Trophoblast cell (in vitro differentiated cells and primary cell): ENCODE data around the gene U2AF1.
"Not testable (repeated sequence)": the region's sequence is repeated elsewhere in the genome, so short reads cannot be mapped to it uniquely, and the experiment has no call there.

ENCODE experiments used
- DNase-seq, 2 donors: peaks; one replicate each; pipeline ENCODE4 v3.0.0-alpha.2; 2016
- H2AFZ ChIP-seq: 2 replicates; pipeline ENCODE4 v1.6.1; 2013; ENCODE audit warnings: low read length, moderate library complexity, mild to moderate bottlenecking; ENCODE audit not compliant: insufficient read depth, poor library complexity
- H2AK5ac ChIP-seq: 2 replicates; pipeline ENCODE4 v1.6.1; 2013; ENCODE audit warnings: mild to moderate bottlenecking, low read length
- H2BK120ac ChIP-seq: 2 replicates; pipeline ENCODE4 v1.6.1; 2013; ENCODE audit warnings: low read length, mild to moderate bottlenecking, moderate library complexity; ENCODE audit not compliant: insufficient read depth, poor library complexity
- H2BK12ac ChIP-seq: 2 replicates; pipeline ENCODE4 v1.6.1; 2013; ENCODE audit warnings: mild to moderate bottlenecking, low read length, moderate library complexity
- H2BK5ac ChIP-seq: 2 replicates; pipeline ENCODE4 v1.6.1; 2013; ENCODE audit warnings: low read length, low read depth, moderate library complexity, mild to moderate bottlenecking; ENCODE audit not compliant: poor library complexity
- H3K14ac ChIP-seq: 2 replicates; pipeline ENCODE4 v1.6.1; 2013; ENCODE audit warnings: mild to moderate bottlenecking, low read length
- H3K18ac ChIP-seq: 2 replicates; pipeline ENCODE4 v1.6.1; 2013; ENCODE audit warnings: mild to moderate bottlenecking, low read length
- H3K23ac ChIP-seq: 2 replicates; pipeline ENCODE4 v1.6.1; 2013; ENCODE audit warnings: low read length
- H3K27ac ChIP-seq: 2 replicates; pipeline ENCODE4 v1.5.1; 2013; ENCODE audit warnings: low read depth, mild to moderate bottlenecking, inconsistent platforms, low read length, moderate library complexity
- H3K27me3 ChIP-seq: 2 replicates; pipeline ENCODE4 v1.6.1; 2013; ENCODE audit warnings: inconsistent platforms, mild to moderate bottlenecking, low read length, moderate library complexity; ENCODE audit not compliant: insufficient read depth
- H3K36me3 ChIP-seq, 2 experiments: 1 replicate in 1 of 2; 2 replicates in 1 of 2; pipeline ENCODE4 v1.6.1; 2013; ENCODE audit warnings: low read length in 2 of 2, mild to moderate bottlenecking in 2 of 2, moderate library complexity in 1 of 2; ENCODE audit not compliant: insufficient read depth in 2 of 2, control insufficient read depth in 1 of 2
- H3K4ac ChIP-seq: 2 replicates; pipeline ENCODE4 v1.6.1; 2013; ENCODE audit warnings: low read depth, mild to moderate bottlenecking, low read length, moderate library complexity
- H3K4me1 ChIP-seq, 2 experiments: 1 replicate in 1 of 2; 2 replicates in 1 of 2; pipeline ENCODE4 v1.6.1; 2013; ENCODE audit warnings: low read length in 2 of 2, mild to moderate bottlenecking in 2 of 2, moderate library complexity in 1 of 2; ENCODE audit not compliant: insufficient read depth in 2 of 2, control insufficient read depth in 1 of 2
- H3K4me2 ChIP-seq: 2 replicates; pipeline ENCODE4 v1.6.1; 2013; ENCODE audit warnings: inconsistent platforms, mild to moderate bottlenecking, low read length, moderate library complexity
- H3K4me3 ChIP-seq: 2 replicates; pipeline ENCODE4 v1.5.1; 2013; ENCODE audit warnings: mild to moderate bottlenecking, low read depth, low read length, inconsistent platforms
- H3K79me1 ChIP-seq: one replicate; pipeline ENCODE4 v1.6.1; 2013; ENCODE audit warnings: low read length
- H3K79me2 ChIP-seq: 2 replicates; pipeline ENCODE4 v1.6.1; 2013; ENCODE audit warnings: low read length, mild to moderate bottlenecking; ENCODE audit not compliant: control insufficient read depth, insufficient read depth, poor library complexity
- H3K9ac ChIP-seq: 2 replicates; pipeline ENCODE4 v1.6.1; 2013; ENCODE audit warnings: mild to moderate bottlenecking, low read length
- H3K9me3 ChIP-seq: 2 replicates; pipeline ENCODE4 v1.6.1; 2013; ENCODE audit warnings: low read depth, mild to moderate bottlenecking, control low read depth, inconsistent platforms, low read length; ENCODE audit not compliant: insufficient read depth
- H4K12ac ChIP-seq: 2 replicates; pipeline ENCODE4 v1.6.1; 2013; ENCODE audit warnings: low read depth, mild to moderate bottlenecking, low read length, moderate library complexity
- H4K8ac ChIP-seq: 2 replicates; pipeline ENCODE4 v1.6.1; 2013; ENCODE audit warnings: low read depth, mild to moderate bottlenecking, low read length, moderate library complexity
- H4K91ac ChIP-seq: one replicate; pipeline ENCODE4 v1.6.1; 2013; ENCODE audit warnings: low read depth, mild to moderate bottlenecking, low read length, moderate library complexity
- WGBS: extraction: QIAGEN DNeasy Blood & Tissue Kit; methylation state at CpG from one replicate; pipeline ENCODE4 v1.1.7; 2013; ENCODE audit warnings: missing lambda C conversion rate; ENCODE audit not compliant: insufficient read length, insufficient coverage; ENCODE audit errors: extremely low coverage; 5-methylcytosine and 5-hydroxymethylcytosine counted together

U2AF1 gene

DNA sequence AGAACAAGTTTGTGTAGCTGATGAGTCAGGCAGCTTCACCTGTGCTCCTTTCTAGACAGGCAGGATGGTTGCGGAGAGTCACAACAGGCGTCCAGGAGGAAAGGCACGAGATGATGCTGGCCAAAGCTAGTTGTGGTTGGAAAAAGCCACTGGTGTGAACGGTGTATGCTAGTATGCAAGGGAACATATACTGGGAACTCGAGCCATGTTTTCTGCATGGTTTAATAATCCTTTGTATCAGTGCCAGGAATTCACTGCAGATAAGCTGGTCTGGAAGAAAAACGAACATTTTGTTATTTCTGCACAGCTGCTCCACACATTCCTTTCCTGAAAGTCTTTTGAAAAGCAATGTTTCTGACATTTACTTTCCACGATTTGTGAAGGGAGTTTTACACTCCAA lies 22.7 kb upstream of the U2AF1 start:
- H3K27me3 ChIP-seq, H3K4ac ChIP-seq, H3K79me1 ChIP-seq, H3K14ac ChIP-seq, H2BK5ac ChIP-seq, H3K23ac ChIP-seq, H2BK12ac ChIP-seq, H4K8ac ChIP-seq, H3K79me2 ChIP-seq, H3K9ac ChIP-seq, H3K36me3 ChIP-seq, H3K18ac ChIP-seq, H4K12ac ChIP-seq, H3K4me3 ChIP-seq, H3K4me2 ChIP-seq, H3K27ac ChIP-seq, H3K9me3 ChIP-seq, DNase-seq, H3K4me1 ChIP-seq, H4K91ac ChIP-seq, H2AFZ ChIP-seq, H2BK120ac ChIP-seq, H2AK5ac ChIP-seq: not testable (repeated sequence)
- no CpG with 5 or more reads among the region's 7 CpGs for WGBS

DNA sequence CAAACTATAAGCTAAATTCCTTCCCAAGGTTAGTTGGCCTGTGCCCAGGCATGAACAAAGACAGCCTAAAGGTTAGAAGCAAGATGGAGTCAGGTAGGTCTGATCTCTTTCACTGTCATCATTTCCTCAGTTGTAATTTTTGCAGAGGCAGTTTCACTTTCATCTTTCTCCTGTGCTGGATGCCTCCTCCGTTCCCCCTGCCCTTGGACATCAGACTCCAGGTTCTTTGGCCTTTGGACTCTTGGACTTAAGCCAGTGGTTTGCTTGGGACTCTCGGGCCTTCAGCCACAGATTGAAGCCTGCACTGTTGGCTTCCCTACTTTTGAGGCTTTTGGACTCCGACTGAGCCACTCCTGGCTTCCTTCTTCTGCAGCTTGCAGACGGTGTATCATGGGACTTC lies 8.6 kb upstream of the U2AF1 start:
- H3K9ac ChIP-seq, H3K36me3 ChIP-seq, H2BK120ac ChIP-seq, H2BK12ac ChIP-seq, H3K79me1 ChIP-seq, H2BK5ac ChIP-seq, H3K79me2 ChIP-seq, H3K14ac ChIP-seq, H3K27me3 ChIP-seq, H4K8ac ChIP-seq, H3K27ac ChIP-seq, H3K23ac ChIP-seq, H3K4ac ChIP-seq, H3K4me3 ChIP-seq, H3K4me2 ChIP-seq, H4K91ac ChIP-seq, H3K18ac ChIP-seq, DNase-seq, H4K12ac ChIP-seq, H3K4me1 ChIP-seq, H2AK5ac ChIP-seq, H3K9me3 ChIP-seq, H2AFZ ChIP-seq: not testable (repeated sequence)
- no CpG with 5 or more reads among the region's 4 CpGs for WGBS

GRCh38 chr21:43114483-43114882 lies 7.1 kb upstream of the U2AF1 start:
- H3K79me1 ChIP-seq, H4K12ac ChIP-seq, H2BK5ac ChIP-seq, H2AFZ ChIP-seq, H2AK5ac ChIP-seq, H3K9me3 ChIP-seq, DNase-seq, H3K18ac ChIP-seq, H3K4me3 ChIP-seq, H3K4ac ChIP-seq, H2BK120ac ChIP-seq, H3K27me3 ChIP-seq, H3K79me2 ChIP-seq, H3K14ac ChIP-seq, H4K91ac ChIP-seq, H3K4me1 ChIP-seq, H4K8ac ChIP-seq, H3K36me3 ChIP-seq, H3K4me2 ChIP-seq, H3K9ac ChIP-seq, H3K27ac ChIP-seq, H2BK12ac ChIP-seq, H3K23ac ChIP-seq: not testable (repeated sequence)
- no CpG with 5 or more reads among the region's 6 CpGs for WGBS

DNA sequence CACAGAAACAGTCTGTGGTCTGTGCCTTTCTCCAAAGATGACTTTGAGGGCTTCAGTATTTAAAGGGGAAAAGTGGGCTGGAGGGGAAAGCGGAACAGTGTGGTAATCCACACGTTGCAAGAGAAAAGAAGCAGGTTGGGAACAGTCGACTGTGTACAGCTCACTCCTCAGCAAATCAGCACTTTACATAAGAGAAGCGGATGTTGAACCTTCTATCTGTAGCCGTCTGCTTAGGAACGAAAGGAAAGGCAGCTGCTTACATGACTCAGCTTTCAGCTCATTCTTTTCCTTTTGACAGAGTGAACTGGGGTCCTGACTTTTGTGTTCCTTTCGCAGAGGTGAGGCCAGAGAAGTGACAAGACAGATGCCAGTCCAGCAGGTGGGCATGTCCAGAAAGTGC lies 1.6 kb upstream of the U2AF1 start:
- no CpG with 5 or more reads among the region's 7 CpGs for WGBS
- H3K9ac ChIP-seq, H3K4ac ChIP-seq: not testable (repeated sequence)

More for the DNA sequence above, 1.6 kb upstream of the U2AF1 start:
- H2AK5ac ChIP-seq, H3K4me3 ChIP-seq, DNase-seq, H3K14ac ChIP-seq, H4K8ac ChIP-seq, H3K27me3 ChIP-seq, H3K23ac ChIP-seq, H3K4me1 ChIP-seq, H4K12ac ChIP-seq, H2BK12ac ChIP-seq, H3K36me3 ChIP-seq, H3K9me3 ChIP-seq, H2BK5ac ChIP-seq, H2AFZ ChIP-seq, H2BK120ac ChIP-seq, H3K18ac ChIP-seq, H3K79me1 ChIP-seq, H3K4me2 ChIP-seq, H4K91ac ChIP-seq, H3K27ac ChIP-seq, H3K79me2 ChIP-seq: not testable (repeated sequence)
